Ascending aorta (tissue), 2 donors: Measurements from ENCODE around the gene HCRTR1. TPM values are rescaled to one million over a fixed set of nuclear protein-coding genes. Genes with fewer than 3 reads are reported as not detected.

Source experiments
- DNase-seq, 2 donors: peaks; one replicate each; pipeline ENCODE4 v3.0.0-alpha.2; 2019; ENCODE audit warnings: low spot score in 2 of 2
- H3K27ac ChIP-seq, 2 donors: fragments of 200-600 bp; sonication (generic); one replicate each; pipeline ENCODE4 v1.5.1; 2016 to 2017; ENCODE audit warnings: mild to moderate bottlenecking in 1 of 2
- H3K27me3 ChIP-seq: fragments of 200-600 bp; sonication (generic); one replicate; pipeline ENCODE4 v1.5.1; 2017
- H3K36me3 ChIP-seq, 2 donors: fragments of 200-600 bp; sonication (generic); one replicate each; pipeline ENCODE4 v1.5.1; 2016
- H3K4me1 ChIP-seq, 2 donors: fragments of 200-600 bp; sonication (generic); one replicate each; pipeline ENCODE4 v1.5.1; 2016 to 2017; ENCODE audit warnings: mild to moderate bottlenecking in 1 of 2
- H3K4me3 ChIP-seq, 2 donors: fragments of 200-600 bp; sonication (generic); one replicate each; pipeline ENCODE4 v1.5.1; 2016 to 2017; ENCODE audit warnings: mild to moderate bottlenecking in 1 of 2
- H3K9me3 ChIP-seq, 2 donors: fragments of 200-600 bp; sonication (generic); one replicate each; pipeline ENCODE4 v1.5.1; 2016
- CTCF ChIP-seq, 3 experiments: fragments of 200-600 bp in 2 of 3; fragments of 450-650 bp in 1 of 3; sonication (generic) in 2 of 3; IDR thresholded peaks; one replicate each; pipeline ENCODE4 v1.5.1; 2016 to 2019; ENCODE audit warnings: antibody characterized with exemption in 3 of 3, mild to moderate bottlenecking in 1 of 3, moderate library complexity in 1 of 3
- intact Hi-C: fragments of 100-400 bp; cut with DNase I; formaldehyde crosslinking; loops from one replicate; pipeline ENCODE4 v1.15.1; 2023
- total RNA-seq: library from RNA; depleted of rRNA; stranded (reverse); fragments of >200 nt; gene quantifications from one replicate; pipeline ENCODE4 v1.1.0, GENCODE V29; 2016

HCRTR1 gene
- total RNA-seq, 1 donor from 2014 or later: not detected

DNA sequence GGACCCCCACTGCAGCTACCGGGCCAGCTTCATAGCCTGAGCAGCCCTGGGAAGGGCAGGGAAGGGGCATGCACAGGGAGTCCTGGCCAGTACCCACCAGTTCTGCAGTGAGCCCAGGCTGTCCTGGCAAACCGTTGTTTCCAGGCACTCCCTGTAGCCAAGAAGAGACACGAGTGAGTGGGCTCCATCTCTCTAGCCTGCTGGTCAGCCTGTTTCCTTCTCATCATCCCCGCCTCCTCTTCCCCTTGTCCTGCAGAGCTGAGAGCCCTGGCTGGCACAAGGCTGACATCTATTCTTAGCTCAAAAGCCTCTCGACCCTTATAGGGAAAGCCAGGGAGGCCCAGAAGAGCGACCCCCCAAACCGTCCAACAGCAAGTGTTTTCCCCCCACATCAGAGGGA lies 57.7 kb downstream of the HCRTR1 start:
- no peak for DNase-seq
- no peak overlapping the region for H3K4me3 ChIP-seq
- intact Hi-C loops: no loop called here
- H3K4me1 ChIP-seq: peaks cover 0 to 22% of the 10 kb centered on the region in 2 donors
- H3K27me3 ChIP-seq: no peaks in the 10 kb centered on the region
- H3K27ac ChIP-seq: no peak overlapping the region
- TF ChIP-seq CTCF (IDR thresholded peaks at IDR 0.05): no peak
- H3K36me3 ChIP-seq: peaks cover 0 to 32% of the 10 kb centered on the region in 2 donors
- no peaks in the 10 kb centered on the region for H3K9me3 ChIP-seq

- peaks cover 0 to 16% of the 10 kb centered on the region in 2 donors for H3K4me1 ChIP-seq
- TF ChIP-seq CTCF (IDR thresholded peaks at IDR 0.05): no peak
- DNase-seq: no peak
- H3K36me3 ChIP-seq: peaks cover 5 to 38% of the 10 kb centered on the region in 2 donors
- H3K9me3 ChIP-seq: no peaks in the 10 kb centered on the region
- intact Hi-C loops: no loop called here
- H3K4me3 ChIP-seq: no peak overlapping the region
- no peaks in the 10 kb centered on the region for H3K27me3 ChIP-seq
- no peak overlapping the region for H3K27ac ChIP-seq
These were observed 58.3 kb downstream of the HCRTR1 start for GRCh38 chr1:31675756-31676155.

Other genes starting within 250 kb of the HCRTR1 start
- 24.2 TPM for gene FABP3, start 244.6 kb upstream of the HCRTR1 start, total RNA-seq
- gene SERINC2, start 204.5 kb upstream of the HCRTR1 start, total RNA-seq: 10.7 TPM
- 1,807 TPM for gene TINAGL1, start 41.2 kb upstream of the HCRTR1 start, total RNA-seq
- gene PEF1, start 27.2 kb downstream of the HCRTR1 start, total RNA-seq: 340 TPM
- 339 TPM for gene COL16A1, start 86.3 kb downstream of the HCRTR1 start, total RNA-seq
- 1.9 TPM for gene ADGRB2, start 146.7 kb downstream of the HCRTR1 start, total RNA-seq
- gene SPOCD1, start 198.3 kb downstream of the HCRTR1 start, total RNA-seq: 30.7 TPM